Esophagus squamous epithelium (tissue), 4 donors: ENCODE results near the gene PDCD4.

Source experiments
- POLR2A ChIP-seq, 4 donors: fragments of 450-650 bp; IDR thresholded peaks; one replicate each; pipeline ENCODE4 v1.6.1; 2017; ENCODE audit warnings: antibody characterized with exemption in 4 of 4, mild to moderate bottlenecking in 4 of 4, moderate library complexity in 3 of 4
- TF ChIP-seq, protein P1 (sequence below), 6 experiments: fragments of 450-650 bp in 4 of 6; fragments of 200-600 bp in 2 of 6; sonication (generic) in 2 of 6; IDR thresholded peaks; one replicate each; pipeline ENCODE4 v1.5.1; 2016 to 2019; ENCODE audit warnings: antibody characterized with exemption in 6 of 6, mild to moderate bottlenecking in 4 of 6, moderate library complexity in 4 of 6

DNA sequence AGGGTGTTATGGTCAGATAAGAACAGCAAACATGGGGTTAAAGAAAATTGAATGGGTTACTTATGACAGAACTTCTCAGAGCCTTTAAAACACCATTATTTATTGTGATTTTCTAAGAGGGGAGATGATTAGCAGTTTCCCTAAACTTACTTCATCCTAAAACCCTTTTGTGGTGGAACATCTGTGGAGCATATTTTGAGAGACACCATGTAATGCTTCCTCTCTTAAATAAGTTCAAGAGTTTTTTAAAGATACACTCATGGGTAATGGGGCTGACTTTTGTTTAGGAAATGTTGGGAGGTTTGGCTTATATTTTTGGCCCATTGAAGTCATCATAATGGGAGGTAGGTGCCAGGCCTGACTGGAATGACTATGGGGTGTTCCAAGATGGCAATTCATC, 8.4 kb upstream of the PDCD4 start:
- TF ChIP-seq, protein P1, sequence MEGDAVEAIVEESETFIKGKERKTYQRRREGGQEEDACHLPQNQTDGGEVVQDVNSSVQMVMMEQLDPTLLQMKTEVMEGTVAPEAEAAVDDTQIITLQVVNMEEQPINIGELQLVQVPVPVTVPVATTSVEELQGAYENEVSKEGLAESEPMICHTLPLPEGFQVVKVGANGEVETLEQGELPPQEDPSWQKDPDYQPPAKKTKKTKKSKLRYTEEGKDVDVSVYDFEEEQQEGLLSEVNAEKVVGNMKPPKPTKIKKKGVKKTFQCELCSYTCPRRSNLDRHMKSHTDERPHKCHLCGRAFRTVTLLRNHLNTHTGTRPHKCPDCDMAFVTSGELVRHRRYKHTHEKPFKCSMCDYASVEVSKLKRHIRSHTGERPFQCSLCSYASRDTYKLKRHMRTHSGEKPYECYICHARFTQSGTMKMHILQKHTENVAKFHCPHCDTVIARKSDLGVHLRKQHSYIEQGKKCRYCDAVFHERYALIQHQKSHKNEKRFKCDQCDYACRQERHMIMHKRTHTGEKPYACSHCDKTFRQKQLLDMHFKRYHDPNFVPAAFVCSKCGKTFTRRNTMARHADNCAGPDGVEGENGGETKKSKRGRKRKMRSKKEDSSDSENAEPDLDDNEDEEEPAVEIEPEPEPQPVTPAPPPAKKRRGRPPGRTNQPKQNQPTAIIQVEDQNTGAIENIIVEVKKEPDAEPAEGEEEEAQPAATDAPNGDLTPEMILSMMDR (IDR thresholded peaks at IDR 0.05), result no peak
- no peak for TF ChIP-seq POLR2A (IDR thresholded peaks at IDR 0.05)
